ENCODE data around the gene FAM20B.

Gene FAM20B

GRCh38 chr1:179092896-179093461, 67.3 kb downstream of the FAM20B start:
- DNase-seq = no peak

- DNase-seq = no peak
Observed at GRCh38 chr1:179094818-179095217, 69.1 kb downstream of the FAM20B start.

DNA sequence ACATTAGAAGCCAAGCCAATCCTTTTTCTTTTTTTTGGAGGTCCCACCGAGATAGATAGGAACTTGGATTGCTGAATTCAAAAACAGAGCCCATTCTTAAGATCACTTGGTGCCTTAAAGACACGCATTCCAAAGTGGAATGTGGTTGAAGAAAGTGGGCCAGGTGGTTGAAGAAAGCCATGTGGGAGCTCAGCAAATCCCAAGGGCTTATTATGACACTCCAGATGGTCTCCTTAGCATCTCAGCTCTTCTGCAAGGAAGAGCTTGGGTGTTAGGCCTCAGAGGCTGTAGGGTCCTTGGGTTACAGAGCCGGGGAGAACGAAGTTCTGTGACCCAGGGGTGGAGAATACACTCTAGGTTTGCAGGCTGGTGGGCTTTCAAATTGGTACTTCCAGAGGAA, 69.7 kb downstream of the FAM20B start:
- peak; percentile 62 to 86 for DNase-seq

- DNase-seq = peak in 1 of 2 experiments; percentile 8
Observed at GRCh38 chr1:179095924-179096323, 70.2 kb downstream of the FAM20B start.

DNA sequence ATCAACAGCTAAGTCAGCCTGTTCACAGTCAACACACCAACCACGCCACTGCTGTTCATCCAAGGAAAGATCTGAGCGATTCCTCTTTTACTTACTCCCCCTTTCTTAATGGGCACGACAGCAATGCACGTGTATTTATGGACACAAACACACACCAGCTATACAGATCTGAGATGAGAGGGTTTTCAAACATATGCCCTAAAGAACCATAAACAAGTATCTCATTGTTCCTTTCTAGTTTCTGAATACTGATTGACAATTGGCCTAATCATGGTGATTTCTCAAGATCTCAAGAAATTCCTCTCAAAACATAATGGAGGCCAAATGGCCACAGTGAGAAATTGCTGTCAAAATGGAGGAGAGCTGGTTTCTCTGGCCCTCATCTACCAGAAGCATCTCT, 74.2 kb downstream of the FAM20B start:
- no peak for DNase-seq

GRCh38 chr1:179101566-179101965, 75.9 kb downstream of the FAM20B start:
- DNase-seq = no peak

DNA sequence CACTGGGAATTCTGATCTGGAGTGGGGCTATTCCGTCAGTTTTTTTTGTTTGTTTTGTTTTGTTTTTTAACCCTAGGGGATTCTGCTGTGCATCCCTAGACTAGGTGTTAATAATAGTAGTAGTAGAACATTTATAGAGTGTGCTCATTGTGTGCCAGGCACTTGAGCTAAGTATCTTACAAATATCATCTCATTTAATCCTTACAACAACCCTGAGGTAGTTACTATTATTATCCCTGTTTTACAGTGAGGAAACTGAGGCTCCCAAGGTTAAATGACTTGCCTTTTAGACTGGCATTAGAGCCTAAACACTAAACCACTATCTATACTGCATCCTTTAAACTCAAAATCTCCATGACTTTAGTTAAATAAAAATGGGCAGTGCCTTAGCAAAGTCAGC, 78.3 kb downstream of the FAM20B start:
- DNase-seq = no peak

DNA sequence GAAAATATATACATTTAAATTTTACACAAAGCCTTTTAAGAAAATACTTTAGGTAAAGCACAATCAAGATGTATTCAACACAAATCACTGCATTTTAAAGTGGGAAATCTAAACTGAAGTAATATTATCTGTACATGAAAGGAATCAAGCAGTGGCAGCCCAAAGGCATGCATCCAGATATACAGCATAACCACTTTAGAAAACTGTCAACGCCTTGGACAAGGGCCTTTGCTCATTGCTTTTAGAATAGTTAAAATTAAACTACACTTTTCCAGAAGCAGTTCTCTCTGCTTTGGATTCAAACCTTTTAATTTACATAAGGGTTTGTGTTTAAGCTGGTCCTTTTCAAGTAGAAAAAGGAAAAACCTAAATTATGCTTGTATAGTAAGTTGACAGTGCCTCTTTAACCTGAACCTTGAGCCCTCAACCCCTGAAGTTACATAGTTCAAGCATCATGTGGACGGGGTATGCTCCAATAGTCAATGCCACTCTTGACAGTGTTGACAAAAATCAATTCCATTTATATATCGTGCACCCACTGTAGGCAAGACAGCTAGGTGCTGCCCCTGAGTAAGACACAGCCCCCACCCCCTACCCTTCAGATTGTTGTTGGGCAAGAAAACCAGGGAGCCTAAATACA, 79.0 kb downstream of the FAM20B start:
- no peak for DNase-seq

- DNase-seq = peak; percentile 34 to 69
Observed at GRCh38 chr1:179105393-179105792, 79.7 kb downstream of the FAM20B start.

GRCh38 chr1:179107706-179108629, 82.3 kb downstream of the FAM20B start:
- no peak for DNase-seq

GRCh38 chr1:179108644-179109043, 83.0 kb downstream of the FAM20B start:
- DNase-seq = no peak

- no peak for DNase-seq
Observed at GRCh38 chr1:179115181-179115580, 89.5 kb downstream of the FAM20B start.

- no peak for DNase-seq
Observed at GRCh38 chr1:179119513-179119912, 93.8 kb downstream of the FAM20B start.

DNA sequence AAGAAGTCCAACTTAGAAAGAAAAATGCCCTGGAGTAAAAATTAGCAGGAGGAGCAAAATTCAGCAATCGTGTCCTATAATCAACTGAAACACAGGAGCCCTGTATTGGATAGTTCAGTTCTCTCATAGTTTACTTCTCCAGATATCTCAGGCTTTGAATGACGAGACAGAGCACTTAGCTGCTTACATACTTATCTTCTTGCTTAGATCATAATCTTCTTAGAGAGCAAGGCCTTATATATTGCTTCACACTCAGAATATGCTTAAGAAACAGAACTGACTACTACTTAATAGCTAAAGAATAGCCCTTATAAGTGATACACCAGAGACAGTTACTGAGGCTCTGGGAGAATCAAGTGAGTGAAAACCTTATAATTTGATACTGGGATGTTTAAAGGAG, 95.0 kb downstream of the FAM20B start:
- DNase-seq = no peak

DNA sequence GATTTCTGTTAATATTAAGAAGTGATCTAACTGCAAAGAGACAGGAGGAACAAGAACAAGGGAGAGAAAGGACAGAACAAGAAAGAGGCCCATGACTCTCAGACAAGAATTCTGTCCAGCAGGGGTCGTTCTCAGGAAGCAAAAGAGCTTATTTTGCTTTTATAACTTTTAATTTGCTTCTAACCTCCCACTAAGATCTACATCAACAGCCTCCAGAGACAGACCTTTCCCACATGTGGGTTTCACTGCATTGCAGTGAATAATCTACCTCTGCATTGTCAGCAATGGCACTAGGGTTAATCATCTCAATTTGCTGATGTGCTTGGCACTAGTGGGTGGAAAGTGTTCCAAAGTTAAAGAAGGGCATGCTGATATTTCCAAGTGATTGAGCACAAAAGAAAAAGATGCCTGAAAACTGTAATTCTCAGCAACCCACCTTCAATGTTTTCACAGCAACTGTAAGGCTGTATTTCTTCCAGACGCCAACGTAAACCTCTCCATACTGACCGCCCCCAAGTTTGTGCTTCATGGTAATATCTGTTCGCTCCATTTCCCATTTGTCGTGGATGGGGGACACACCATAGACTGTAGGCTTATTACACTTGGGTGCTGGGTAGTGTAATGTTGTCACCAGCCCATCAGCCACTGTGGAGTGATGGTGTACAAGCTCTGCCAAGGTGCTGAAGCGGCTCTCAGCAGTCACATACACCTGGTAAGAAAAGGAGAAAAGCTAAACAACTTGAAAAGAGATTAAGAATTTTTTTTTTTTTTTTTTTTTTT, 95.7 kb downstream of the FAM20B start:
- peak; percentile 2 to 28 for DNase-seq

DNA sequence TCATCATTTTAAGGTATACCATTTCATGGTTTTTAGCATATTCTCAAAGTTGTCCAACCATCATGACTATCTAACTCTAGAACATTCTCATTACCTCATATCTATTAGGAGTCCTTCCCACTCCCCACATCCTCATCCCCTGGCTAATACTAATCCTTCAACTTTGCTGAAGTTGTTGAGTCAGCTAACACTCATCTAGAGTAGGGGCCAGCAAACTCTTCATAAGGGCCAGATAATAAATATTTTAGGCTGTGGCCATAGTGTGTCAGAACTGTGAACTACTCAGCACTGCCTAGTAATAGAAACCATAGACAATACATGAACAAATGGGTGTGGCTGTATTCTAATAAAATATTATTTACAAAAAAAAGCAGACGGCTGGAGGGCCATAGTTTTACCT, 99.2 kb downstream of the FAM20B start:
- no peak for DNase-seq

All from NCI-H524 (cell line).